ENCODE results near the gene HBZ.
"Not testable (repeated sequence)": the region's sequence is repeated elsewhere in the genome, so short reads cannot be mapped to it uniquely, and the experiment has no call there.

GRCh38 chr16:176006-176405, 23.6 kb downstream of the HBZ start:
- not testable (repeated sequence) for TF ChIP-seq CTCF (IDR thresholded peaks at IDR 0.05; ENCODE audit: low read length); EZH2 (optimal IDR thresholded peaks at IDR 0.05; ENCODE audit: low read depth, low read length); EZH2phosphoT487 (IDR thresholded peaks at IDR 0.05; ENCODE audit: low read length)
